Measurements from ENCODE around the gene PRICKLE2.

GRCh38 chr3:64107190-64107589, 118.1 kb downstream of the PRICKLE2 start:
- no peak for TF ChIP-seq CTCF (IDR thresholded peaks at IDR 0.05)
- no peak for TF ChIP-seq POLR2A (IDR thresholded peaks at IDR 0.05)
